H1 (cell line): ENCODE measurements around the gene BRIX1.
A peak's percentile ranks its signal among the peaks of the same experiment; 100 is the strongest.

ENCODE experiments used
- JUN ChIP-seq: IDR thresholded peaks from 2 replicates; pipeline ENCODE4 v1.6.1; 2011; ENCODE audit warnings: low read depth, mild to moderate bottlenecking, improper control_type of control experiment, low read length
- POLR2AphosphoS5 ChIP-seq: IDR thresholded peaks from 2 replicates; pipeline ENCODE4 v1.6.1; 2011; ENCODE audit warnings: low read depth, low read length
- TF ChIP-seq, protein P1 (sequence below): IDR thresholded peaks from 2 replicates; pipeline ENCODE4 v1.6.1; 2012; ENCODE audit warnings: inconsistent platforms

DNA sequence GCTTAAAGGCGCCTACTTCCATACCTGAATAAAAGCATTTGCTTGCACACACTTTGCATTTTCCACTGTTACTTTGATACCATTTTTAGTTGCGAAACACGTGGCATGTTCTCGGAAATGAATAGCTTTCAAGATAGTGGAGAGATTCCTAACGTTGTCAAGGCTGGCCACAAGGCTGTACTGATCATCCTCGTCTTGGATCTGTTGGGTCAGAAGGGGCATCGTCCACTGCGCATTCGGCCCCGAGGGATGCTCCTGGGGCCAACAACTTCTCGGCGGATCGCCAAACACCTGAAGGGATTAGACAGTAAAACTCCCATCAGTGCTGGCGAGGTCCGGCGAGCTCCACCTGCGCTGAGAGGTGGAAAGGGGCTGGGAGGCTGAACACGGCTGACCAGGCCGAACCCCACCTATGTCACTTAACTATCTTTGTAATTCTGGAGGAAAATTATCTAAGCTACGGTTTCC, 806 bp upstream of the BRIX1 start:
- TF ChIP-seq POLR2AphosphoS5 (no peak), JUN (no peak)
- TF ChIP-seq, protein P1, sequence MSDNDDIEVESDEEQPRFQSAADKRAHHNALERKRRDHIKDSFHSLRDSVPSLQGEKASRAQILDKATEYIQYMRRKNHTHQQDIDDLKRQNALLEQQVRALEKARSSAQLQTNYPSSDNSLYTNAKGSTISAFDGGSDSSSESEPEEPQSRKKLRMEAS = peak; percentile 12; the same call in 1 of the 2 replicates
